HuH-7.5 (cell line): ENCODE results near the gene RASL12.
"Not testable (repeated sequence)": the region's sequence is repeated elsewhere in the genome, so short reads cannot be mapped to it uniquely, and the experiment has no call there.

Experiments used
- DNase-seq: peaks from one replicate; pipeline ENCODE4 v3.0.0; 2011; ENCODE audit warnings: low spot score

Gene RASL12

GRCh38 chr15:65028338-65028737 is 39.5 kb downstream of the RASL12 start:
- DNase-seq = no peak

- DNase-seq = no peak
Observed at GRCh38 chr15:65027593-65027992, 40.2 kb downstream of the RASL12 start.

- DNase-seq = no peak
Observed at GRCh38 chr15:65026756-65027155, 41.0 kb downstream of the RASL12 start.

- DNase-seq = no peak
Observed at GRCh38 chr15:65021488-65021887, 46.3 kb downstream of the RASL12 start.

- DNase-seq = no peak
Observed at GRCh38 chr15:65020419-65020818, 47.4 kb downstream of the RASL12 start.

- DNase-seq = not testable (repeated sequence)
Observed at GRCh38 chr15:65011198-65011597, 56.6 kb downstream of the RASL12 start.

GRCh38 chr15:65008983-65009382 is 58.8 kb downstream of the RASL12 start:
- no peak for DNase-seq

GRCh38 chr15:65006876-65007275 is 60.9 kb downstream of the RASL12 start:
- DNase-seq = no peak

- DNase-seq = no peak
Observed at GRCh38 chr15:65004993-65005392, 62.8 kb downstream of the RASL12 start.
